HG02642 (cell line): ENCODE measurements around the gene RAPGEF6.
"Not testable (repeated sequence)": the region's sequence is repeated elsewhere in the genome, so short reads cannot be mapped to it uniquely, and the experiment has no call there.

Source experiments
- ATAC-seq: cut with Tn5 transposase; IDR thresholded peaks from one replicate; pipeline ENCODE4 v1.9.1; 2021; ENCODE audit warnings: mild to moderate bottlenecking; ENCODE audit not compliant: unreplicated experiment, poor library complexity

The RAPGEF6 gene

DNA sequence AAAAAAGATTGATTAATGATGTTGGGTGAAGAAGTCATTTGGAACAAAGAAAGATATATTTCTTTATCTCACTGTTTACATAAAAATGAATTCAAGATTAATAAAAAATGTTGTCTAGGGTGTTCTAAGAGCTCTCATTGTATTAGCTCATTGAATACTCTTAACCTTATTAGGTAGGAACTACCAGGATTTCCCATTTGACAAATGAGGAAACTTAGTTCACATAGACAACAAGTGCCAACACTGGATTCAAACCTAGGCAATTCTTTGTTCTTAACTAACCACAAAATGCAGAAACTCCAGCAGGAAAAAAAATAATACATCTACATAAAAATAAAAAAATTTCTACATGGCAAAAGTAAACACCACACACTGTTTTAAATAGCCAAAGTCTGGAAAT, 175.8 kb downstream of the RAPGEF6 start:
- ATAC-seq, result no peak

DNA sequence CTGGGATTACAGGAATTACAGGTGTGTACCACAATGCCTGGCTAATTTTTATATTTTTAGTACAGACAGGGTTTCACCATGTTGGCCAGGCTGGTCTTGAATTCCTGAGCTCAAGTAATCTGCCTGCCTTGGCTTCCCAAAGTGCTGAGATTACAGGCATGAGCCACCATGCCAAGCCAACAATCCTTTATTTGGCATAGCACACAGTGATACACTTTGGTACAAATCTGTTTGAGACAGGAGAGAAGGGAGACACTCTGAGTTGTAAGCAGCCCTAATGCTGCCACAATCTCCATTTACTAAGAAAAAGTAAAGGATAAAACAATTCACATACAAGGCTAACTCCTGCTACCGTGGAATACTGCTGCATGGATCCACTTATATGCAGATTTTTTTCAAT, 177.8 kb downstream of the RAPGEF6 start:
- ATAC-seq, result no peak

DNA sequence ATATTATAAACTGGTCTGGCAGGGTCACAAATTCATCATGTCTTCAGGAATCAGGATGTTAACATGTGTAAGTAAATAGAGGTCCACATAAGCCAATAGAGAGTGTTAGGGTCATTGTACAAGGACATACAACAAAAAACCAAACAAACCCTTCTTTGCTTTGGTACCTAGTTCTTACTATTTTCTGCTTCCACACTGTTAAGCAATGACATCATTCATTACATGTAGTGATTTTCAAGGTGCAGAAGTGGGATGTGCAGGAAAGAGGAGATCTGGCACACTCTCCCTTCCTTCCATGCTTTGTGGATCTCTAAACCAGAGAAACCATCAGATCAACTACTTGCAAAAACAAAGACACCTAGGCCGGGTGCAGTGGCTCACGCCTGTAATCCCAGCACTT, 184.1 kb downstream of the RAPGEF6 start:
- no peak for ATAC-seq

DNA sequence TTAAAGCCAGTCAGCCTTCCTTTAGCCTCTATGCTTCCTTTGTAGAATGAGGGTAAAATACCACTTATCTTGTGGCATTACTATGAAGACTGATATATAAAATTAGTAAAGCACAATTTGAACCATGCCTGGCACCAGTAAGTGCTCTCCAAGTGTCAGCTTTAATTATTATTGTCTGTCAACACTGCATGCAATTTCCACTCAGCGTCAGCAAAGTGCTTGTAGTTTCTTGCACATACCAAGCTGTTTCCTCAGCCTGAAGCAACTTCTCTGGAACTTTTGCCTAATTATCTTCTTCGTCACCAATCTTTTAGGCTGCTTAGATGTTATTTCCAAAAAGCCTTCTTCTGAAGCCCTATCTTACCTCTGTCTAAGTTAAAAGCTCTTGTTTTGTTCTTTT, 193.8 kb downstream of the RAPGEF6 start:
- ATAC-seq, result no peak

DNA sequence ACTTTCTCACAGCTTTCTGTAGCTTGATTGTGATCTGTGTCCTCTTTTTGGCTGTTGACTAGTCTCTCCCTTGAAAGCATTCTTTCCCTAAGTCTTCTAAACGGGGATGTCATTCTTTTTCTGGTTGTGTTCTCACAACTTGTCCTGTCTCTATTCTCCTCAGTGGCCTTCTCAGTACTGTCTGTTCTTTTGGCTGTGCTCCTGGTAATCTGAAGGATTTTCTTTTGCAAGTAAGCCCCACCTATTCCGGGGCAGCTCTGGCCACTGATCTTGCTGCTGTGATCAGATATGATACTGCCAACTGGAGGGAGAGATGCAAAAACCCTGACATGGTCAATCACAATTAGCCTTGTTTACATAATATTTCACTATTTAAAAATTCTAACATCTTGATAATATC, 198.9 kb downstream of the RAPGEF6 start:
- ATAC-seq, result no peak

DNA sequence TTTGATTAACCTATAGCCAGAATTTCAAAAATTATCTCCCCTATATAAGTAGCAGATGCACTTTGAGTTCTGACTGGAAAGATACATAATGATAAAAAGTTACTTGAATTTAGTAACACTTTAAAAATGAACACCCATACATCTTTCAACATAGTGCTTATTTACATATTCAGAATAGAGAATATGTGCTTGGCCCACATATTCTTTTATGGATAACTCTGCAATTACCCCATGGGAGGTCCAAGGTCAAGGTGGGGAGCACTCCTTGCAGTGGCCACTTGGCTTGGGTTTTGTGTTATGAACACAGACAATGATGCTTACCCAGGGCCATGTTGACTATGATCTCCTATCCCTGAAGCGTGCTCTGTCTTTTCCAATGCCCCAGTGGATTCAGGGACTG, 201.9 kb downstream of the RAPGEF6 start:
- no peak for ATAC-seq

DNA sequence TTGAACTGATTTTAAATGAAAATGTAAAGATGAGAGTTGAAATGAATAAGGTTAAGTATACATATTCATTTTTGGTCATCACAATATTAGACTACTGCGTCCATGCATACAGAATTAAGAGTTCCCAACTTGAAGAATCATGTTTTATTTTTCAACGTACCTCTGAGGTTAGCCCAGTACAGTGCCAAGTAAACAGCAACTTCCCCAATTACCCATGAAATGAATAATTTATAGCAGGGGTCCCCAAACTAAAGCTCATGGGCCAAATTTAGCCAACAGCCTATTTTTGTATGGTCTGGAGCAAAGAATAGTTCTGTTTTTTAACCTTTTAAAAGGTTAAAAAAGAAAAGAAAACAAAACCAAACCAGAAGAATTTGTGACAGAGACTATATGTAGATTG, 203.2 kb downstream of the RAPGEF6 start:
- no peak for ATAC-seq

DNA sequence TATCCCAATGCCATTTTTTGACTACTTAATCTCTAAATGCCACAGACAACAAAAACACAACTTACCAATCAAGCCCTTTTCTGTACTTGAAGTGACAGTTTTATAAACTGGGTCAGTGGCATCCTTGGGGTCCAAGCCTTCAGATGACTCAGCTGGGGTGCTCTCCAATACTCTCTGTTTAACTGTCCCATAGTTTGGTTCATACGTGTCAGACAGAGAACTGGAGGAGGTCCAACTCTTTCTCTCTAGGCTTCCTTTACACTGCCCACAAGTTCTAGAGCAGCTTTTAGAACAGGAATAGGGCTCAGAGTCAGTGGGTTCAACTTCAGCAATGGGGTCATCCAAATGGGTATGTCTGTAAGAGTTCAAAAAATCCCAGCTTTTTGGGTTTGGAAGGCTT, 204.2 kb downstream of the RAPGEF6 start:
- no peak for ATAC-seq

DNA sequence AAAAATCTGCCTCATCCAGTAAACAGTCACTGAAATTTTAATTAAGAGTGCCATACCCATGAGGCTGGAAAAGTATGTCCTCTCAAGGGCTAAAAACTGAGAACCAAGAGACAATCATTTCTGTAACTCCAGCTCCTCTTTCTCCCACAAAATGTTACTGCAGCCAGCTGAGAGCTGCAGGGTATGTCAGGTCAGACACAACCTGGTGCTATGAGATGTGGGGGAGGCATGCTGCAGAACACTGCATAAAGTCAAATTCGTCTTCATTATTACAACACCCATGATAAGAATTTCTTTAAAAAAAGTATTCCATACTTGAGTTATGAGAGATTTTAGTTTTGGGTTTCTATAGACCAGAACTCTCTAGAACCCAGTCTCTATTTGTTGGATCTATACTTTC, 209.0 kb downstream of the RAPGEF6 start:
- no peak for ATAC-seq

DNA sequence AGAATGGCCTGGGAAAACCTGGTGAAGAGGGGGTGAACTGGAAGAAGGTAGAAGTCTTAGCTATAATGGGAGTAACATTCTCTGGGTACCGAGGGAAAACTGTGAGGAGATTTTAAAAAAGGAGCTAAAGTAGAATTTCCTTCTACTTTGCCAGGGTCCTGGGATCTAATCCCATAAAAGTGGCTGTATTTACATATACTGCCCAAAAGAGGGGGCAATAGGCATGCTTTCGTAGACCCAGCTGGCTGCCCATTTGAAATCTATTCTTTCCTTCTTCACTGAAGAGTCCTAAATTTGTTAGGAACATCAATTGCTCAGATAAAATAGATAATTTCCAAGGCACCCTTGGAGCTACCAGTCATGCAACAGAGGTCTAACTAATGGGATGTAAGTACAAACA, 212.0 kb downstream of the RAPGEF6 start:
- no peak for ATAC-seq

DNA sequence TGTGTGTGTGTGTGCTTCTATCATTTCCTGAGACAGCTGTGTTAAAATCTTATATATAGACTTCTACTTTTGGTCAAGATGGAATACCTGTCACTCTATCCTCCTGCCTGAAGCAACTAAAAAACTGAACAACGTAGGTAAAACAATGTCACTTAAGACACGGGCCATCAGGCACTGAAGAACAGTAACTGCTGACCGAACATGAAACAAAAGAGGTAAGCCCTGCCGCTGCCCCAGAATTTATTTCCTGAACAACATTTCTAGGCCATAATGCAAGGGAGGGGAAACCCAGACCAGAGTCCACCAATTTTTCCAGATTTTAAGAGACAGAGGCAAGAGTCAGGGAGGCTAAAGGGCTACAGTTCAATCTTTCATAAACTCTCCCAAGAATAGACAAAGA, 215.2 kb downstream of the RAPGEF6 start:
- no peak for ATAC-seq

DNA sequence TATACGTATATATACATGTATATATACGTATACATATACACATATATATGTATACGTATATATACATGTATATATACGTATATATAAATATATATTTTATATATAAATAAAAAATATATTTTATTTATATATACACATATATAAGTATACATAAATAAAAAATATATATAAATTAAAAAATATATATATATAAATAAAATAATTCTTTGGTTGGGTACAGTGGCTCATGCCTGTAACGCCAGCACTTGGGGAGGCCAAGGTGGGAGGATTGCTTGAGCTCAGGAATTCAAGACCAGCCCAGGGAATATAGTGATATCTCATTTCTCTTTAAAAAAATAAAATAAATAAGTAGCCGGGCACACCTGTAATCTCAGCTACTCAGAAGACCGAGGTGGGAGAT, 216.2 kb downstream of the RAPGEF6 start:
- ATAC-seq, result no peak

DNA sequence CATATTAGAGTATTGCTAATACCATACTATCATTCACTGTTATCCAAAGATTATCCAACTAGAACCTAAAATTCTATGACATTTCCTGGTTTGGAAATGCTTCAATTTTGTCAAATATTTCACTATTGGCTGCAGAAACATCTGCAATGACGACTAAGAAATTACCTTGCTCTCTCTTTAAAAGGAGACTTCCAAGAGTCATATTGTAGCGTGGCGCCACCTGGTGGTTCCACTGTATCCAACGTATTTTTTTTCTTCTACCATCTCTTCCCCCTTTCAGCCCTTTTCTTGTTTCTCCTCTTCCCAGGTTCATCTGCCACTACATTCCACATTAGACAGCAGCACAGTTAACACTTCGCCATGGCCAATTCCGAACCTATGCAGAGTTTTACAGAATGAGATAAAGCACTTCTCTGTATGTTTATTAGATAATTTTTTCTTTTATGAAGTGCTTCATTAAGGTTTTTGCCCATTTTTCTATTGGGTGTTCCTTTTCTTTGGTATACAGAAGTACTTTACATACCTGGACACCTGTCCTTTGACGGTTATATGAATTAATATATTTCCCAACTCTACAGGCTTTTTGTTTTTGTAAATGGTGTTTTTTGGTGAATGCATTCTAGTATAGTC, 217.7 kb downstream of the RAPGEF6 start:
- ATAC-seq, result peak; percentile 33

DNA sequence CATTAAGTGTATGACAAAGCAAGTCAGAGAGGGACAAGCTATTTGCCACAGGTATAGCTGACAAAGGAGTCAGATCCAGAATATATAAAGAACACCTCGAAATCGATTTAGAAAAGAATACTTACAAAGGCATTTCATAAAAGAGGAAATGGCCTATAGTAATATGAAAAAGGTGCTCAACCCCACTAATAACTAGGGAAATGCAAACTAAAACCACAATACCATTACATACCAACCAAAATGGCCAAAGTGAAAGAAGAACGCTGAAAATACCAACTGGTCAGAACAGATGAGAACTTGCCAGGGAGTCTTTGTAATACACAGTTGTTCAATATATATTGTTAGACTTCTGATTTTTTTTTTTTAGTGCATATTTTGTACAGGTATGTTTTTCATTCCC, 218.3 kb downstream of the RAPGEF6 start:
- peak; percentile 72 for ATAC-seq

DNA sequence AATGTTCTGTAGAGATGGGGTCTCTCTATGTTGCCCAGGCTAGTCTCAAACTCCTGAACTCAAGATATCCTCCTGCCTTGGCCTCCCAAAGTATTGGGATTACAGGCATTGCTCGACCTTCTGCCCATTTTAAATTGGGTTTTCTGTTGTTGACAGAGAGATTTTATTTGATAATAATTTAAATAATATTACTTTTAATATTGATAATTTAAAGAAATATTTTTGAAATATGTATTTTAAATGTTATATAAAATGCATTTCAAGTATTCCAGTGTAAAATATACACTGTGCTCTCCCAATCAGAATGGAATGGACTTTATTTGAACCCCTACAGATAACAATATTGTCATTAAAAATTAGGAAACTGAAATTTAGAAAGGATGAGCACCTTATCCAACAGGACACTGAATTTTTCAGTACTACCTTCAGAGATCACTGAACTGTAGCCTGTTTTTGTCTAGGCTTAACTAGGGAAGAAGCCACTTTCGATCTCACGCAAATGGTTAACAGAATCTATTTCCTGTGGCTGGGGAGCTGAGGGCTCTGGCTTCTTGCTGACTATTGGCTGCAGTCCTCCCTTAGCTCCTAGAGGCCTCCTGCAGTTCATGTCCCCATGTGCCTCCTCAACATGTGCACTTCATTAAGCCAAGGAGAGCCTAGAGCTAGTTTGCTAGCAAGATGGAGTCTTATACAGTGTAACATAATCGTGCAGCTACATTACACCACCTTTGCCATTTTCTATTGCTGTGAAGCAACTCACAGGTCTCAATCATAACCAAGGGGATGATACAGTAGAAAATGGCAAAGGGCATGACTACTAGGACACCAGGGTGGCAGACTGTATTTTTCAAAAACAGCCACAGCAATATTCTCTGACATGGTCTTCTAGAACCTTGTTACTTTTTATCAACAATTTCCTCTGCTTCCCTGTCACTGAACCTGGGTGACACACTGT, 221.1 kb downstream of the RAPGEF6 start:
- ATAC-seq, result peak; percentile 71

DNA sequence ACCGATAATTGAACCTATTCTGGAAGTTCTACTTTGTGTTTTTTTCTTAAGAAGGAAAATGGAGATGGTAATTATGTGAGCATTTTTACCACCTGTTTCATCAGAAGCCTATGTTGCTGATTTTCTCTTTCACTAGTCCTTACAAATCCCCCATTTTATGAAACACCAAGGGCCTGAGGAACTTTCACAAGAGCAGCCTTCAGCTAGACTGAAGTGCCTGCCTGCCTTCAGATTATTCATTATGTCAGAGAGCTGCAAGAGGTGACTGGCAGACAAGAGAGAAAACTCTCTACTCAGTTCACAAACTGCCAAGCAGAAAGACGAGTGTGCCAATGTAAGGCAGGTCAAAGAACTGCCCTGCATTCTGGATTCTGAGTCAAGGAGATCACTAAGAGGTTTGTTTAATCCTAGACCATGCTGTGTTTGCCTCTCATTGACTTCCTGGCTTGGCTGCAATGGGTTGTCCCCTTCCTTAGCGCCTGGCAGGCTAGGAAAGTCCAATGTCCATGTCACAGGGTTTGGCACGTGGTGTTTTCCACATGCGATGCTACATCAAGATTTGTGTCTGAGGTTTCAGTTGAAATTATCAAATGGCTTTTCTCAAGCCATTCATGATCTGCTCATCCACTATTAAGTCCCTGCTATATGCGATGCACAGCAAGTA, 227.9 kb downstream of the RAPGEF6 start:
- no peak for ATAC-seq

DNA sequence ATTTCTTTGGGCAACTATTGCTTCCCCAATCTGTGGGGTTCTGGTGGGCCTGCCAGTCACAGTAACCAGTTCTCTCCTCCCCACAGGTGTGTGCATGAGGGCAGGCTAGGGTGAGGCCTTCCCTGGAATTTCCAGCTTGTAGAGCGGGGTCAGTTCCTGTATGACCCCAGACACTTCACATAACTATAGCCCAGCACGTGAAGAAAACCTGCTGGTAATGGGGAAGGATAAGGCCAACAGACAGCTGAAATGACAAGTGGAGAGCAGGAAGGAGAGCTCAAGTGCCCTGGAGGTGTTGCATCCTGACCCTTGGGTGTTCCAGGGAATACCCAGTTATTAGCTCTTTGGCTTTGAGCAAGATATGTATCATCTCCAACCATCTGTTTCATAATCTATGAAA, 229.0 kb downstream of the RAPGEF6 start:
- no peak for ATAC-seq

DNA sequence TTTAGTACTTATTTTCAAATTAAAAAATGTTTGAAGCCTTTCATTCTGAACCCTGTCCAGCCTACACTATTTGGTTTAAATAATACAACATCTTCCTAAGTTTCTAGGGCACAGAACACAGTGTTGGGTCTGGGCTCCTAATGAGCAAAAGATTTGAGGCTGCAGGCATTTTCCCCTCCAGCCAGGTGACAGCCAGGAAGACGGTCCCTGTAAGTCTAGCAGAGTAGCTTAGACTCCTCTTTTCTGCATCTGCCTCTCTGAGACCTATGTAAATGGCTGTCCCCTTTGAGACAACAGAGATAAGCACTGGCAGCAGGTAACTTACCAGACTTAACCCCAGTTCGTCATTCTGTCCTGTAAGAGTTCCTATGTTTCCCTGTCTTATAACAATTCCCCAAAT, 229.4 kb downstream of the RAPGEF6 start:
- ATAC-seq, result no peak

DNA sequence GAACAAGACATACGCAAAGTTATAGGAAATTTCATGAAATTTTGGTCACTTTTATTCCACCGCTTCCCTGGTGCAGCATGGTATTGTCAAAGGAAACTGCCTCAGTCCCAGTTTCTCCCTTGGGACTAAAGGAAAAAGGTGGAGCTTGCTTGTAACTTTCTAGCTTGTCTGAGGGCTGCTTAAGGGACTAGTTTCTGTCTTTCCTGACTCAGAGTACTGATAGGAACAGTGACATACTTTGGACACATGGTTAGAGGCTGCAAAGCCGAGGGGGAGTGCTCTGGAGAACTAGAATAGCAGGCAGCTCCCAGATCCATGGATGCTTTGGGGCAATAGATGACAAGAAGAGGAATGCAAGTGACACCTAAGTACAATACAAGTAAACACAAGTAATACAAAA, 234.4 kb downstream of the RAPGEF6 start:
- ATAC-seq, result no peak

DNA sequence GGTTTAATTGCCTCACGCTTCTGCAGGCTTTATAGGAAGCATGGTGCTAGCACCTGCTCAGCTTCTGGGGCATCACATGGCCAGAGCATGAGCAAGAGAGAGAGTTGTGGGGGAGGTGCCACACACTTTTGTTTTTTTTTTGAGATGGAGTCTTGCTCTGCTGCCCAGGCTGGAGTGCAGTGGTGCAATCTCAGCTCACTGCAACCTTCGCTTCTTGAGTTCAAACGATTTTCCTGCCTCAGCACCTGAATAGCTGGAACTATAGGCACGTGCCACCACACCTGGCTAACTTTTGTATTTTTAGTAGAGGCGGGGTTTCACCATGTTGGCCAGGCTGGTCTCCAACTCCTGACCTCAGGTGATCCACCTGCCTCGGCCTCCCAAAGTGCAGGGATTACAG, 236.0 kb downstream of the RAPGEF6 start:
- not testable (repeated sequence) for ATAC-seq

DNA sequence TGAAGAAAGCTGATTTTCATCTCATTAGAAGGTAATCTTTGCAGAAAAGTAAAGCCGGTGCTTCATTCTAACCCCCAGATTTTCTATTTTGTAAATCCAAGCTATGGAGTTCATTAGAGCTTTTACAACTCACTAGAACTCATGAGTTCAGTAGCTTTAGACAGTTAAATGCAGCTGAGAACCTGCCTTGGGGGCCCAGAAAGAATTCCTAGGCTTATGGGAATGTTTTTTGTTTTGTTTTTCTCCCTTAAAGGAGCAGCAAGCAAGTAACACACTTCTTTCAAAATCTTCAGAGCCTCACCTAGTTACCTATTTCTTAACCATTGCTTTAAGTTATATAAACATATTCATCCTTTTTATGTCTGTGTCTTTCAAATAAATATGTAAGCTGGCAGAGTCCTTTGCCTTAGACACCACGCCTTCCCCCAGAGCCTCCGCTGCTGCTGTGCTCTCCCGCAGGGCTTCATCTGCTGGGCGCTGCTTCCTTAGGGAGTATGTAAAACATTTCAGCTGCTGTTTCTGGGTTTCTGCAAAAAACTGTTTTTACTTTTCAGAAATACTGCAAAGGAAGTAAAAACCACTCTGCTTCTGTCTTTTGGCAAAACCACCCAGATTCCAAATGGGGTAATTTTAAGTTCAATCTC, 238.3 kb downstream of the RAPGEF6 start:
- no peak for ATAC-seq
